Sigmoid colon (tissue), 4 donors: ENCODE data around the gene MPPE1.
"Not testable (repeated sequence)": the region's sequence is repeated elsewhere in the genome, so short reads cannot be mapped to it uniquely, and the experiment has no call there.

Experiments used
- EP300 ChIP-seq, 4 donors: sonication (generic); formaldehyde crosslinking; IDR thresholded peaks; one replicate each; pipeline ENCODE4 v1.6.1; 2017; ENCODE audit warnings: antibody characterized with exemption in 4 of 4
- TF ChIP-seq, protein P1 (sequence below), 4 experiments: fragments of 450-650 bp in 3 of 4; fragments of 200-600 bp in 1 of 4; IDR thresholded peaks; one replicate each; pipeline ENCODE4 v1.5.1; 2016 to 2019; ENCODE audit warnings: antibody characterized with exemption in 4 of 4, mild to moderate bottlenecking in 3 of 4, moderate library complexity in 2 of 4

DNA sequence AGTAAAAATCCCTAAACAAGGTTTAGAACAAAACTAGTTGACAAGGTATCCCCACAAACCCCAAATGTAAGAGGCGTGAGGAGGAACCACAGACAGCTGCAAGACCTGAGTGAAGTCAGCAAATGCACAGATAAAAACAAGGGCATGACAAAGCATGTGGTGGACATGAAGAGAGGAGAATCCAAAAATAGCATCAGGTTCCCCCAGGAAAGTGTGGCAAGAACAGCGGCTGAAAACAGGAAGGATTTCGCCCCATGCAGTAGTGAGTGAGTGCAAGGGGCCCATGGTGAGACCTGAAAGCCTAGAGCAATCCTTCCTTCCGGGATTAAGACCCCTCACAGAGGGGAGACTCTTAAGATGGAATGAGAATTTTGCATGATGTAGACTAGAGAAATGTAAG lies 8.8 kb upstream of the MPPE1 start:
- TF ChIP-seq, protein P1, sequence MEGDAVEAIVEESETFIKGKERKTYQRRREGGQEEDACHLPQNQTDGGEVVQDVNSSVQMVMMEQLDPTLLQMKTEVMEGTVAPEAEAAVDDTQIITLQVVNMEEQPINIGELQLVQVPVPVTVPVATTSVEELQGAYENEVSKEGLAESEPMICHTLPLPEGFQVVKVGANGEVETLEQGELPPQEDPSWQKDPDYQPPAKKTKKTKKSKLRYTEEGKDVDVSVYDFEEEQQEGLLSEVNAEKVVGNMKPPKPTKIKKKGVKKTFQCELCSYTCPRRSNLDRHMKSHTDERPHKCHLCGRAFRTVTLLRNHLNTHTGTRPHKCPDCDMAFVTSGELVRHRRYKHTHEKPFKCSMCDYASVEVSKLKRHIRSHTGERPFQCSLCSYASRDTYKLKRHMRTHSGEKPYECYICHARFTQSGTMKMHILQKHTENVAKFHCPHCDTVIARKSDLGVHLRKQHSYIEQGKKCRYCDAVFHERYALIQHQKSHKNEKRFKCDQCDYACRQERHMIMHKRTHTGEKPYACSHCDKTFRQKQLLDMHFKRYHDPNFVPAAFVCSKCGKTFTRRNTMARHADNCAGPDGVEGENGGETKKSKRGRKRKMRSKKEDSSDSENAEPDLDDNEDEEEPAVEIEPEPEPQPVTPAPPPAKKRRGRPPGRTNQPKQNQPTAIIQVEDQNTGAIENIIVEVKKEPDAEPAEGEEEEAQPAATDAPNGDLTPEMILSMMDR (IDR thresholded peaks at IDR 0.05): not testable (repeated sequence)
- not testable (repeated sequence) for TF ChIP-seq EP300 (IDR thresholded peaks at IDR 0.05)
